ENCODE data around the gene TGFBR1.

The TGFBR1 gene

GRCh38 chr9:99138424-99139284 lies 33.7 kb downstream of the TGFBR1 start:
- DNase-seq = no peak

- DNase-seq = no peak
Observed at GRCh38 chr9:99139868-99140267, 35.0 kb downstream of the TGFBR1 start.

GRCh38 chr9:99140685-99141314 lies 35.9 kb downstream of the TGFBR1 start:
- DNase-seq = no peak

GRCh38 chr9:99141849-99142248 lies 36.9 kb downstream of the TGFBR1 start:
- DNase-seq = no peak

GRCh38 chr9:99142275-99142674 lies 37.4 kb downstream of the TGFBR1 start:
- DNase-seq = no peak

- no peak for DNase-seq
Observed at GRCh38 chr9:99143655-99144054, 38.7 kb downstream of the TGFBR1 start.

- no peak for DNase-seq
Observed at GRCh38 chr9:99144966-99145365, 40.1 kb downstream of the TGFBR1 start.

- DNase-seq = no peak
Observed at GRCh38 chr9:99146574-99146973, 41.7 kb downstream of the TGFBR1 start.

GRCh38 chr9:99147177-99147576 lies 42.3 kb downstream of the TGFBR1 start:
- DNase-seq = no peak

- no peak for DNase-seq
Observed at GRCh38 chr9:99150451-99151171, 45.7 kb downstream of the TGFBR1 start.

GRCh38 chr9:99154356-99154755 lies 49.4 kb downstream of the TGFBR1 start:
- DNase-seq = no peak

GRCh38 chr9:99155736-99156135 lies 50.8 kb downstream of the TGFBR1 start:
- DNase-seq = no peak

- DNase-seq = no peak
Observed at GRCh38 chr9:99158629-99159028, 53.7 kb downstream of the TGFBR1 start.

- no peak for DNase-seq
Observed at GRCh38 chr9:99160173-99160572, 55.3 kb downstream of the TGFBR1 start.

- DNase-seq = no peak
Observed at GRCh38 chr9:99162759-99163364, 57.9 kb downstream of the TGFBR1 start.

- DNase-seq = no peak
Observed at GRCh38 chr9:99166149-99166548, 61.2 kb downstream of the TGFBR1 start.

GRCh38 chr9:99167119-99167518 lies 62.2 kb downstream of the TGFBR1 start:
- DNase-seq = no peak

GRCh38 chr9:99167694-99168093 lies 62.8 kb downstream of the TGFBR1 start:
- no peak for DNase-seq

GRCh38 chr9:99169086-99169485 lies 64.2 kb downstream of the TGFBR1 start:
- no peak for DNase-seq

- DNase-seq = no peak
Observed at GRCh38 chr9:99169982-99170761, 65.3 kb downstream of the TGFBR1 start.

GRCh38 chr9:99171225-99172123 lies 66.6 kb downstream of the TGFBR1 start:
- DNase-seq = no peak
